AG09309 (cell line): Measurements from ENCODE around the gene AGBL4.
A peak's percentile ranks its signal among the peaks of the same experiment; 100 is the strongest.

Experiments
- DNase-seq: peaks from one replicate; pipeline ENCODE4 v3.0.0-alpha.2; 2010; ENCODE audit warnings: low read depth
- H3K4me3 ChIP-seq: 2 replicates; pipeline ENCODE4 v1.5.1; 2011; ENCODE audit warnings: mild to moderate bottlenecking, low read depth, low read length, moderate library complexity; ENCODE audit not compliant: control insufficient read depth
- TF ChIP-seq, protein P1 (sequence below): IDR thresholded peaks from 2 replicates; pipeline ENCODE4 v1.5.1; 2011; ENCODE audit warnings: mild to moderate bottlenecking, low read depth, low read length, inconsistent platforms; ENCODE audit not compliant: insufficient read depth, control insufficient read depth; ENCODE audit errors: missing control alignments

The AGBL4 gene

DNA sequence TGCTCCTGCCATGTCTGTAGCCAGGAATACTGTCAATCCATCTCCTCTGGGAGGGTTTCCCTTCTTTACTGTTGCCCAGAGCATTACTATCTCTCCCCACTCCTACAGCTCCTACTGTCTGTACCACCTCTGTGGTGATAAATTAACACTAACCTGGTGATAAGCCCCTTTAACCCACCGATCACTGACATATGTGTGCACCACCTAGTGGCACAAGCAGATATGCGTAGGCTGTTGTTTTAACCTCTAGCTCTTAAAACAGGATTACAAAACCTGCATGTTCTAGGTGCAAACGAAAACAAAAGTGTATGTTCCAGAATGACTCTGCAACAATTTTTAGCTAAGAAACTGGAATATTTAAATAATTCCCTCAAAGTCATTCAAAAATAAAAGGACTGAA, 1153.2 kb downstream of the AGBL4 start:
- no peak for DNase-seq
- TF ChIP-seq, protein P1, sequence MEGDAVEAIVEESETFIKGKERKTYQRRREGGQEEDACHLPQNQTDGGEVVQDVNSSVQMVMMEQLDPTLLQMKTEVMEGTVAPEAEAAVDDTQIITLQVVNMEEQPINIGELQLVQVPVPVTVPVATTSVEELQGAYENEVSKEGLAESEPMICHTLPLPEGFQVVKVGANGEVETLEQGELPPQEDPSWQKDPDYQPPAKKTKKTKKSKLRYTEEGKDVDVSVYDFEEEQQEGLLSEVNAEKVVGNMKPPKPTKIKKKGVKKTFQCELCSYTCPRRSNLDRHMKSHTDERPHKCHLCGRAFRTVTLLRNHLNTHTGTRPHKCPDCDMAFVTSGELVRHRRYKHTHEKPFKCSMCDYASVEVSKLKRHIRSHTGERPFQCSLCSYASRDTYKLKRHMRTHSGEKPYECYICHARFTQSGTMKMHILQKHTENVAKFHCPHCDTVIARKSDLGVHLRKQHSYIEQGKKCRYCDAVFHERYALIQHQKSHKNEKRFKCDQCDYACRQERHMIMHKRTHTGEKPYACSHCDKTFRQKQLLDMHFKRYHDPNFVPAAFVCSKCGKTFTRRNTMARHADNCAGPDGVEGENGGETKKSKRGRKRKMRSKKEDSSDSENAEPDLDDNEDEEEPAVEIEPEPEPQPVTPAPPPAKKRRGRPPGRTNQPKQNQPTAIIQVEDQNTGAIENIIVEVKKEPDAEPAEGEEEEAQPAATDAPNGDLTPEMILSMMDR, result peak; percentile 60
- H3K4me3 ChIP-seq, result no peak overlapping the region

DNA sequence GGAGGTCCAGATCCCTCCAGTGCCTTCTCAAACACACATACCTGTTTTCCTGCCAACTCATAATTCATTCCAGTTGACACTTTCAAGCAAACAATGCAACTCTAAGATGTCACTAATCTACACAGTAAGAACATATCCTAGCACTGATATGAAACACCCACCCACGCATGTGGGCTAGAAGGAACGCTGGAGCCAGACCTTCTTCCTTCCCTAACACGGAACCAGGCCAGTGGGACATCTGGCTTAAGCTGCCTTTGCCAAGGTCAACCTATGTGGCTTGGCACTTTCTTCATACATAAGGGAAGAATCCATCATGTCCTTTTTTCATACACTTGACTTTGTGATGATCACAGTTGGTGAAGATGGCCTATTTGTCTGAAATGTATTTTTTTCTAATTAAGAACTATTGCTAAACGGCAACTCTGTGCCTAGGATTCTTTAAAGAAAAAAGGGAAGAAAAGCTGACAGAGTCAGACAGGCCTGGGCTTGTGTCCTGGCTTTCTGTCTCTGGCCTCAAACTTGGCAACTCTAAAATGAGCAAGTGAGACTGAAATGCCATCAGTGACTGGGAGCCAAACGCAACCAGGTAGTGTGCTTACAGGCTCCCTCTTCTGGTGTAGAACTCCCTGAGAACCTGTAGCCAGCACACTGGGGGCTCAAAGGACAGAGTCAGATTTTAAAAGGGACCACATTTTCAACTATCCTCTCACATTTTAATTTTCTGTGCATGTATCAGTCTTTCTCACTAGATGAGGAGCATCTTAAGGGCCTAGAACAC, 1154.4 kb downstream of the AGBL4 start:
- peak; percentile 10 for DNase-seq
- TF ChIP-seq, protein P1, result peak; percentile 6
- no peak overlapping the region for H3K4me3 ChIP-seq

DNA sequence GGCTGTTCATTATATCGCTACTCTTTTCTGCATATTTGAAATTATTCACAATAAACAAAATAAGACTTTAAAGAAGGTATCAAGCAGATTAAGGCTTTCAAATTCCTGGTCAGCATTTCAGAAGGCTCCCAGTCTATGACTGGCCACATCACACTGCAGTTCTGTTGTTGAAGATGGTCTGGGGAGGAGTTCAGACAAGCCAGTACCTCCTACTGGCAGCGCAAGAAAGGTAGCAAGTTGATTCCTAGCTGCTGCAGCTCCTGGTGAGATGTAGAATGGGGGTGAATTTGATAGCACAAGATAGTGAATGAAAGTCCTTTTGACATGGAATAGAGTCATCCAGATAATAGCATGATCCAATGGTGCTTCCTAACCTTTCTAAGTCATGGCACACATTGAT, 1158.8 kb downstream of the AGBL4 start:
- DNase-seq, result no peak
- TF ChIP-seq, protein P1, result no peak
- H3K4me3 ChIP-seq, result no peak overlapping the region

DNA sequence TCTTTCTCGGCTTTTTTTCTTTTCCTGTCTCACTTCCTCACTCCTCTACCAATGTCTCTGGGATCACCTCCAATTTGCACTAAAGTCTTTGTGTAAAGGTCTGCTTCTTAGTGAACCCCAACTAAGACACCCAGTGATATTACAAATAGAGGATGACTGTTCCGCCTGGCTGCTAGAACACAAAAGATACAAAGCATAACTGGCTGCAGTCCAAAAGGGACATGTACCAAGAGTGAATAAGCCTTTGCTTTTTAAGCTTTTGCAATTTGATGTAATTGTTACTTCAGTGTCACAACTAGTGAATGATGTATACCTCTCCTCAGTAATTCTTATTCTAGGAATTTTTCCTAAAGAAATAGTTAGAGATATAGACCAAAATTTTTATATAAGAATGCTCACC, 1164.3 kb downstream of the AGBL4 start:
- DNase-seq, result peak; percentile 29
- TF ChIP-seq, protein P1, result no peak
- no peak overlapping the region for H3K4me3 ChIP-seq

DNA sequence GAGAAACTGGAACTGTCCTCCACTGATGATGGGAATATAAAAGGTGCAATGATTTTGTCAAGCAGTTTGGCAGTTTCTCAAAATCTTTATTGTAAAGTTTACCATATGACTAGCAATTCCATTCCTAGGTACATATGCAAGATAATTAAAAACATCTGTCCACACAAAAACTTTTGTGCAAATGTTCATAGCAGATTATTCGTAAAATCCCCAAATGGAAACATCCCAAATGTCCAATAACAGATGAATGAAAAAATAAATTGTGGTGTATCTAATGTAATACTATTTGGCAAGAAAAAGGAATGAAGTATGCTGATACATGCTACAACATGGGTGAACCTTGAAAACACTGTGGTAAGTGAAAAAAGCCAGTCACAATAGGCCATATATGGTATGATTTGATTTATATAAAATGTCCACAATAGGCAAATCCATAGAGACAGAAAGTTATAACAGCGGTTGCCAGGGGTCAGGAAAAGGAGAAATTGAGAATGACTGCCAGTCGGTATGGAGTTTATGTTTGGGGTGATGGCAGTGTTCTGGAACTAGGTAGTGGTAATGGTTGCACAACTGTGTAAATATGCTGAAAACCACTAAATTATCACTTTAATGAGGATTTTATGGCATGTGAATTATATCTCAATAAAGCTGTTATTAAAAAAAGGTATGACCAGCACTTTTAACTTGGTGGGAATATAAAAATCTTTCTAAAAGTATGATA, 1165.4 kb downstream of the AGBL4 start:
- TF ChIP-seq, protein P1, result no peak
- no peak overlapping the region for H3K4me3 ChIP-seq
- DNase-seq, result peak; percentile 46

DNA sequence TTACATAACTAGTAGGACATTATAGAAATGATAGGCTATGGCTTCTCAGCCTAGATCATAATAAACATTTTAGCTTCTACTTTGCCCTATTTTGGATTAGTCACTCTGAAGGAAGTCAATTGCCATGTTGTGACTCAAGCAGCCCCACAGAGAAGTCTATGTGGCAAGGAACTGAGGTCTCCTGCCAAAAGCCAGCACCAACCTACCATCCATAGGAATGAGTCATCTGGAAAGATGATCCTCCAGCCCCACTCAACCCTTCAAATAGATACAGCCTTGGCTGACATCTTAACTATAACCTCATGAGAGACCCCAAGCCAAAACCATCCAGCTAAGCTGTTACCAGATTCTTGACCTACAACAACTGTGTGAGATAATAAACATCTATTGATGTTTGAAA, 1170.7 kb downstream of the AGBL4 start:
- TF ChIP-seq, protein P1, result no peak
- peak; percentile 85 for DNase-seq
- H3K4me3 ChIP-seq, result no peak overlapping the region

DNA sequence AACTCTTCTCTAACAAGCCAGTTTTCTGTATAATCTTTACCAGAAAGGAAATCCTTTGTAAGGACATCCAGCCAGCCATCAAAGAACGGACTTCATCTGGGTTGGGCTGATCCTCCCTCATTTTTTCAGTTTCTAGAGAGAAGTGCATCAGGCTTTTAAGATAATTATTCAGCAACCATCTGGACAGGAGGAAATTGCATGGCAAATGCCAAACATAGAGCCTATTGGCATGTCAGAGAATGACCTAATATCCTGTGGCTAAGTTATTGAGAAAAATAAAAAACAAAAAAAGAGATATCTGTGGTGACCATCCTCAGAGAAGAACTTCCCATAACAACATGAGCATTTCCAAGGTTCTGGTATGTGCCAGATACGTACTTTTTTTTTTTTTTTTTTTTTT, 1172.1 kb downstream of the AGBL4 start:
- TF ChIP-seq, protein P1, result no peak
- DNase-seq, result peak; percentile 31
- no peak overlapping the region for H3K4me3 ChIP-seq
